Measurements from ENCODE around the gene PDE6A.
"Not testable (repeated sequence)": the region's sequence is repeated elsewhere in the genome, so short reads cannot be mapped to it uniquely, and the experiment has no call there.

Gene PDE6A

GRCh38 chr5:149865746-149866145 lies 78.8 kb downstream of the PDE6A start:
- no peak for DNase-seq (ENCODE audit: low read depth)
- no peak overlapping the region for H3K4me3 ChIP-seq (ENCODE audit: low read depth, low read length)
- TF ChIP-seq CTCF (conservative IDR thresholded peaks at IDR 0.05; ENCODE audit: low read depth, low read length) = no peak

DNA sequence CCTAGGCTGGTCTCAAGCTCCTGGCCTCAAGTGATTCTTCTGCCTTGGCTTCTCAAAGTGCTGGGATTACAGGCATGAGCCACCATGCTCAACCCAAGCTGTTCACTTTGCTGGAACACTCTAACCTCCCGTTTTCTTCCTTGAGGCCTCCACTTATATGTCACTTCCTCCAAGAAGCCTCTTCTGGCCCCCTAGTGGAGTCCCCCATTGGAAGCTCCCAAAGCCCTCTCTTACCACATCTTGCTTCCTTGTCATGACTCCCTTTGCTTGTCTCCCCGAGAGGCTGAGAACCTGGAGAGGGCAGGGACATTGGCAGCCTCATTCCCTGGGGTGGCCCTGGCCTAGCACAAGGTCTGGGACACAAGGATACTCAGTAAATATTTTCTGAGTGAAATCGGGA lies 80.8 kb downstream of the PDE6A start:
- TF ChIP-seq CTCF (conservative IDR thresholded peaks at IDR 0.05; ENCODE audit: low read depth, low read length) = no peak
- no peak overlapping the region for H3K4me3 ChIP-seq (ENCODE audit: low read depth, low read length)
- no peak for DNase-seq (ENCODE audit: low read depth)

GRCh38 chr5:149863176-149863575 lies 81.4 kb downstream of the PDE6A start:
- no peak for DNase-seq (ENCODE audit: low read depth)
- H3K4me3 ChIP-seq (ENCODE audit: low read depth, low read length) = no peak overlapping the region
- no peak for TF ChIP-seq CTCF (conservative IDR thresholded peaks at IDR 0.05; ENCODE audit: low read depth, low read length)

DNA sequence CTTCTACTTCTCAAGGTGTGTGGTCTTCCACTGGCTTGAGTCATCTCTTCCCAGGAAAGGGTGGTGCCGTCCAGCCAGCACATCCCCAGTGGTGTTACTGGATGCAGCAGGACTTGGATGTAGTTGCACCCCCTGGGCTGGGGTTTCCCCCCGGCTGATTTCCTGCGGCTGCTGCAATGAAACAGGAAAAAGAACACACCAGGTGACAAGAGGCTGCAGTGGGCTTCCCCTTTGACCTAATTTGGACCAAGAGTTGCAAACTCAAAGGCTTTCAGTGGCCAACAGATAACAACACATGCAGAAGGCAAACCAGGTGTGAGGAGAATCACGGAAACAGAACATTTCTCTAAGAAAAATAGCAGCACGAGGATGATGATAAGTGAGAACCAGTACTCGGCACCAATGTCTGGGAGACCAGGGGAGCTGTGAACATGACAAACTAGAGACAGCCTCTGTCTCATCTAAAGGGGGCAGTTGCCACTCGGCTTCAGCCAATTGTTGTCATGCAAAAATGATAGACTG lies 83.7 kb downstream of the PDE6A start:
- DNase-seq (ENCODE audit: low read depth) = peak; percentile 28
- no peak for TF ChIP-seq CTCF (conservative IDR thresholded peaks at IDR 0.05; ENCODE audit: low read depth, low read length)

DNA sequence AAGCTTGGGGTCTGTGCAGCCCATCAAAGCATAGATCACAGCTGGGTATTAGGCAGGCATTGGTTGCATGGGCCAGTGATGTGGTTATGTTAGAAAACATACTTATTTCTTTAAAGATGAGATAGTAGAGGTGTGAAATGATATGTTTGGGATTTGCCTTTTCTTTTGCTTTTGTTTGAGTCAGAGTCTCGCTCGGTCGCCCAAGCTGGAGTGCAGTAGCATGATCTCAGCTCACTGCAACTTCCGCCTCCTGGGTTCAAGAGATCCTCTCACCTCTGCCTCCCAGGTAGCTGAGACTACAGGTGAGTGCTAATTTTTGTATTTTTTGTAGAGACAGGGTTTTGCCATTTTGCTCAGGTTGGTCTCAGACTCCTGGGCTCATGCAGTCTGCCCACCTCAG lies 84.8 kb downstream of the PDE6A start:
- no peak for TF ChIP-seq CTCF (conservative IDR thresholded peaks at IDR 0.05; ENCODE audit: low read depth, low read length)
- H3K4me3 ChIP-seq (ENCODE audit: low read depth, low read length) = no peak overlapping the region
- no peak for DNase-seq (ENCODE audit: low read depth)

More for the DNA sequence above, 83.7 kb downstream of the PDE6A start:
- H3K4me3 ChIP-seq (ENCODE audit: low read depth, low read length) = no peak overlapping the region

DNA sequence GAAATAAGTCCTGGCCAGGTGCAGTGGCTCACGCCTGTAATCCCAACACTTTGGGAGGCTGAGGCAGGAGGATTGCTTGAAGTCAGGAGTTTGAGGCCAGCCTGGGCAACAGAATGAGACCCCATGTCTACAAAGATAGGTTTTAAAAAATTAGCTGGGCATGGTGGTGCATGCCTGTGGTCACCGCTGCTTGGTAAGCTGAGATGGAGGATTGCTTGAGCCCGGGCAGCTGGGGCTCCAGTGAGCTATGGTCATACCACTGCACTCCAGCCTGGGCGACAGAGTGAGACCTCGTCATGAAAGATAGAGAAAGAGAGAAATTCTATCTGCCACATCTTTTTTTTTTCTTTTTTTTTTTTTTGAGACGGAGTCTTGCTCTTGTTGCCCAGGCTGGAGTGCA lies 86.1 kb downstream of the PDE6A start:
- not testable (repeated sequence) for H3K4me3 ChIP-seq (ENCODE audit: low read depth, low read length); DNase-seq (ENCODE audit: low read depth)

GRCh38 chr5:149857499-149857898 lies 87.1 kb downstream of the PDE6A start:
- H3K4me3 ChIP-seq (ENCODE audit: low read depth, low read length) = no peak overlapping the region
- TF ChIP-seq CTCF (conservative IDR thresholded peaks at IDR 0.05; ENCODE audit: low read depth, low read length) = no peak
- peak; percentile 68 for DNase-seq (ENCODE audit: low read depth)
